GM18867 (cell line): ENCODE results near the gene IL10RB.

ENCODE experiments used
- ATAC-seq: cut with Tn5 transposase; IDR thresholded peaks from one replicate; pipeline ENCODE4 v1.9.1; 2021; ENCODE audit warnings: mild to moderate bottlenecking, moderate library complexity; ENCODE audit not compliant: unreplicated experiment

IL10RB gene

DNA sequence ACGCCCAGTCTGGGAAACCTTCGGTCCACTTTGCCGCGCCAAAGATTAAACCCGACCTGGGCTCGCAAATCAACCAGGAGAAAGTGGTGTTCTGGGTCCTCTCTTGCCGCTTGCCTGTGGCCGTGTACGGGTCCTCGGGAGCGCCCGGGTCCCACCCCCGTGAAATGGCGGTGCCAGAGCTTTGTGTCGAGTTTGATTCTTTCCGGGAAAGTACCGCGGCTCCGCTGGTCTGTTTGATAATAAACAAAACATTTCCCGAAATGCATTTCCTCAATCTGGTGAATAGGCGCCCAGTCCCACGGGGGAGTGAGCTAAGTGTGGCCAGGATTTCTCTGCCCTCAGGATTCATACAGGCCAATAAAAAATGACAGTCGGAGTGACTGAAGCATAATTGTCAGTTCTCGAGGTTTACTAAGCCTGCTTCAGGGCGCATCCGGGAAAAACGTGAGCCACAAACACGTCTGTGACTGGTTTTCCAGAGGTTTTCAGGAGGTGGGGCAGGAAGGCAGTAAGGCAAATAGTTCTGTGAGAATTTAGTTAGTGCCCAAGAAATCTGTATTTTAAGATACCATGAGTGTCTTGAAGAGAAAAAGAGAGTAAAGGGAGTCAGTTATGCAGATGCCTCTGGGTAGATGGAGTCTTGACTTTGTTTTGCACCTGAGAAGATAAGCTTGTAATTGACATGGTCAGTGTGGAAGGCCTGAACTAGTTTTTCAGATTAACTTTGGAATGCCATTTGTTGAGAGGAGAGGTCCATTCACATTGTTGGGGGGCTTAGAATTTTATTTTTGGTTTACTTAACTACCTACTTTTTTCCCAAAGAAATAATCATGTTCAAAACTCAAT lies 59.3 kb downstream of the IL10RB start:
- ATAC-seq: peak; percentile 30

DNA sequence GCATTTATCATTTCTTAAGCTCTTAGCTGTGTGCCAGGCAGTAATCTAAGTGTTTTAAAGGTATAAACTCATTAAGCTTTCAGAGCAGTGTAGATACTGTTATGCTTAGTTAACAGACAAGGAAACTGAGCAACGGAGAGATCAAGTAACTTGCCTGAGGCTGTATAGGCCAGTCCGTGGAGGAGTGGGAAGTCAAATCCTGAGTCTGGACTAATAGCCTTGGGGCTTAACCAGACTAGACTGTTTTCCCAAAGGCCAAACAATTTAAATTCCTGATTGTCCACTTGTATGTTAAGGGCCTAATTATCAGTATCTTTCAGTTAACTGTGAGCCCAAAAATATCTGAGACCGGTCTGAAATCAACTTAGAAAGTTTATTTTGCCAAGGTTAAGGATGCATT lies 61.2 kb downstream of the IL10RB start:
- no peak for ATAC-seq

DNA sequence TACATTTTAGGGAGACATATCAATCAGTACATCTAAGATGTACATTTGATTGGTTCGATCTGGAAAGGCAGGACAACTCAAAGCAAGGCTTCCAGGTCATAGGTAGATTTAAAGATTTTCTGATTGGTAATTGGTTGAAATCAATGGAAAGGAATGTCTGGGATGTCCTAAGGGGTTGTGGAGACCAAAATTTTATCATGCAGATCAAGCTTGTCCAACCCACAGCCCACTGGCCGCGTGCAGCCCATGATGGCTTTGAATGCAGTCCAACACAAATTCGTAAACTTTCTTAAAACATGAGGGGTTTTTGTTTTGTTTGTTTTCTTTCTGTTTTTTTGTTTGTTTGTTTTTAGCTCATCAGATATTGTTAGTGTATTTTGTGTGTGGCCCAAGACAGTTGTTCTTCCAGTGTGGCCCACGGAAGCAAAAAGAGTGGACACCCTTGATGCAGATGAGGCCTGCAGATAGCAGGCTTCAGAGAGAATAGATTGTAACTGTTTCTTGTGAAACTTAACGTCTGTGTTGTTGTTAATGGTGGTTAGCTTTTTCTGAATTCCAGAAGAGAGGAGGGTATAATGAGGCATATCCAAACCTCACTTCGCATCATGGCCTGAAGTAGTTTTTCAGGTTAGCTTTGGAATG lies 61.7 kb downstream of the IL10RB start:
- no peak for ATAC-seq

DNA sequence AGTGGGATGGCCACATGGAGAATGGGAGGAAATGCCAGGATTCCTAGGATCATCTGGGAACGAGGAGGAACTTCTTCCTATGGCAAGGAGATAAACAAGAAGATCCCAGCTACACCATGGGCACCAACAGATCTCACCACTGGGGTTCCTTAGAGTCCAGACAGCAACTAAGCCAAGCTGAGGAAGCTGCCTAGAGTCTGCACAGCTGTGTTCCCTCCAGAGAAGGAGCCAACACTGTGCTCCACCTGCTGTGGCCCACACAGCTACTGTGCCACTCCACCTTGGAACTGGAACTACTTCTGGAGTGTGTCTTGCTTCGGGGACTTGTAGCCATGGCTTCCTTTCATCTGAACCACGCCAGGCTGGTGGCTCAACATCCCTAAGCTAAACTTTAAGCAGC lies 64.6 kb downstream of the IL10RB start:
- no peak for ATAC-seq

DNA sequence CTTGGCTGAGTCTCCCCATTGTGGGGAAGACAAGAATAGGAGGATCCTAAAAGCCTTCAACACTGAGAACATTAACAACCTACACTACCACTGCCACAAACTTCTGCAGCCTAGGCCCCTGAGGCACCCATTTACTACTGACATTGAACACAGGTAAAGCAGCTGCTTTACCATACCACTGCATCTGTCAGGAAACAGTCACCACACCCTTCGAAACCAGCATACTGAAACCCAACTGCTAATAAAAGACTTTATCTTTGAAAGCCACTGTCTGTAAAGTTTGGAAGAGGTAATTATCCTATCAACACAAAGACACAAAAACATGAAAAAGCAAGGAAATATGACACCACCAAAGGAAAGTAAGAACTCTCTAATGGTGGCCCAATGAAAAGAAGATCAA lies 66.0 kb downstream of the IL10RB start:
- peak; percentile 77 for ATAC-seq

DNA sequence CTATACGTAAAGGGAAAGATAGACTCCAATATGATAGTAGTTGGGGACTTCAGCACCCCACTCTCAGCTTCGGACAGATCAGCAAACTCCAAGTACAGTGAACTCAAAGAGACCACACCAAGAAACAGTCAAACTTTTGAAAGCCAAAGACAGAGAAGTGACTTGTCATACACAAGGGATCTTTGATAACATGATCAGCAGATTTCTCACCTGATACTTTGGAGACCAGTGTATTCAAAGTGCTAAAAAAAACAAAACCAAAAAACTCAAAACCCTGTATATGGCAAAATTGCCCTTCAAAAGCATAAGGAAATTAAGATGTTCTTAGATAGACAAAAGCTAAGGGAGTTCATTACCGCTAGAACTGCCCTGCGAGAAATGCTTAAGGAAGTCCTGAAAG lies 68.0 kb downstream of the IL10RB start:
- no peak for ATAC-seq

DNA sequence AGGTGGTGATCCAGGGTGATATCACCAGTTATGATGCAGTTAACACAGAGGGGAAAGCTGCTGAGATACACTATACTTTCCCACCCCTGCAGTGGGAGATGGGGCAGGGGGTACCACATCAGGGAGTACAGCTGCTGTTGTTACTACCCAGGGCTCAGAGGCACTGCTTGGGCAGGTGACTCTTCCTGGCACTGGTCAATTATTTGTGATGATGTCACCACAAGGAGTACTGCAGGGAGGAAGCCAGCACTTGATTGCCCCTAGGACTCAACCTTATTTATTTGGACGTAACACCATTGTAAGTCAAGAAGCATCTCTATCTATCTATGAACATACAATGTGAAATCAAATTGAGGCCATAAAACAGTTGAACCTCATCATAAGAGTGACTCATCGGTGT lies 68.7 kb downstream of the IL10RB start:
- ATAC-seq: no peak

GRCh38 chr21:33339135-33339534 lies 73.0 kb downstream of the IL10RB start:
- ATAC-seq: no peak

- ATAC-seq: no peak
Observed at GRCh38 chr21:33339918-33340317, 73.8 kb downstream of the IL10RB start.

- ATAC-seq: no peak
Observed at GRCh38 chr21:33345751-33346238, 79.6 kb downstream of the IL10RB start.
